GM18867 (cell line): ENCODE results near the gene SH3BP1.
"Not testable (repeated sequence)": the region's sequence is repeated elsewhere in the genome, so short reads cannot be mapped to it uniquely, and the experiment has no call there.

ENCODE experiments used
- ATAC-seq: cut with Tn5 transposase; IDR thresholded peaks from one replicate; pipeline ENCODE4 v1.9.1; 2021; ENCODE audit warnings: mild to moderate bottlenecking, moderate library complexity; ENCODE audit not compliant: unreplicated experiment

Gene SH3BP1

DNA sequence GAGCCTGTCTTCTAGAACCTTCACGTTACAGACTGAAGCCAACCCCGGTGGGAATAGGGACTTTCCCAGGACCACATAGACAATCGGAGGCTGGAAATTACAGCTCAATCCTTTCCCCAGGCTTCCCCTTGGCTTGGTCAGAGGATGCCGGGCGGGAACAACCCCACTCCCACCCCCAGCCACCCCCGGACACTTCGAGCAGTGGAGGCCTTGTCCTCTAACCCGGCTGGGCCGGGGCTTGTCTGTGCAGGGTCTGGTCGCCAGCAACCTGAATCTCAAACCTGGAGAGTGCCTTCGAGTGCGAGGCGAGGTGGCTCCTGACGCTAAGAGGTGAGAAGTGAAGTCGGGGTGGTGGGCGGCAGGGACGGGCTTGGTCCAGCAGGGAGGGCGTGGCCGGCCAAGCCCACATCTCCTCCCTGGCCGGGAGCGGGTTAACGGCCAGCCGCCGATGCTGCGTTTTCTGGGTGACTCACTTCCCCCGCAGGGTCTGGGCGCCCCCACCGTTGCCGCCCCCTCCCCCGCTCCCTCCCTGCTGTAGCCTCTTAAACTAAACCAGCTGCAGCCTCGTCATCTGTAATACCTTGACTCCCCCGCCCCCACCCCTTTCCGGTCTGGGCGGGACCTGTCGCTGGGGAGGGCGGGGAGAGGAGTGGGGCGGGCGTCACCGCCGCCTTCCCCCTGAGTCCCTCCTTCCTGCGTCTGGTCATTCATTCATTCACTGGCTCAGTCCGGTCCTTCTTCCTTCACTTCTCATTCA, 37.4 kb downstream of the SH3BP1 start:
- ATAC-seq, result peak; percentile 45

DNA sequence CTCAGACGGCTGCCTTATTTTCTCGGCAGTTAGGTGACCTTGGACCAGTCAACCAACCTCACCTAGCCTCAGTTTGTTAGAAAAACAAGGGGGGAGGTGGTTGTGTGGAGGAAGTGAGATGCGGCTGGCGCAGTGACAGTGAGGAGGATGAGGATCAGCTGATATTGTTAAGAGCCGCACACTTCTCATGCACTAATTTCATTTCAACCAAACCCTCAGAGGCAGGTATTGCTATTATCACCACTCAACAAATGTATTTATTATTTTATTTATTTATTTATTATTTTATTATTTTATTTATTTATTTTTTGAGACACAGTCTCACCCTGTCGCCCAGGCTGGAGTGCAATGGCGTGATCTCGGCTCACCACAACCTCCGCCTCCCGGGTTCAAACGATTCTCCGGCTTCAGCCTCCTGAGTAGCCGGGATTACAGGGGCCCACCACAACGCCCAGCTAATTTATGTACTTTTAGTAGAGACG, 38.1 kb downstream of the SH3BP1 start:
- ATAC-seq, result peak; percentile 13

DNA sequence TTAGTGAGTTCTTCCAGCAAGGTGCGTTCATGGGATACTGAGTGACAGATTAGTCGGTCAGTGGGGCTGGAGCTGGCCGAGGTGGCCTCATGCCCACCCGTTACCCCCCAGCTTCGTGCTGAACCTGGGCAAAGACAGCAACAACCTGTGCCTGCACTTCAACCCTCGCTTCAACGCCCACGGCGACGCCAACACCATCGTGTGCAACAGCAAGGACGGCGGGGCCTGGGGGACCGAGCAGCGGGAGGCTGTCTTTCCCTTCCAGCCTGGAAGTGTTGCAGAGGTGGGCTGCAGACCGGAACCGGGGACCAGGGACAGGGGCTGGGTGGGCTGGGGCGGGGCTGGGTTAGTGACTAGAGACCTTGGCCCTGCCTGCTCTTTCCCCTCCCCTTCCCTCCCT, 38.9 kb downstream of the SH3BP1 start:
- ATAC-seq, result no peak

DNA sequence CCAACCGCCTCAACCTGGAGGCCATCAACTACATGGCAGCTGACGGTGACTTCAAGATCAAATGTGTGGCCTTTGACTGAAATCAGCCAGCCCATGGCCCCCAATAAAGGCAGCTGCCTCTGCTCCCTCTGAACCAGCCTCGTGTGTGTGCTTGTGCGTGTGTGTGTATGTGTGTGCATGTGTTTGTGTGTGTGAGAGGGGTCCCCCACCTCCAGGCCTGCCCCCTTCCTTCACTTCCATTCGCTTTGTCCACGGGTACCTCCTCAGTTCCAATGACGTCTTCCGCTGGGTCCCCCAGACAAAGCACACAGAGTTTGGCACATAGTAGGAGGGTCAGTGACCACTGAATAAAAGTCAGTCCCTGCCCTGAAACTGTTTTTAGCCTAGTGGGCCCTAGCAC, 40.2 kb downstream of the SH3BP1 start:
- no peak for ATAC-seq

DNA sequence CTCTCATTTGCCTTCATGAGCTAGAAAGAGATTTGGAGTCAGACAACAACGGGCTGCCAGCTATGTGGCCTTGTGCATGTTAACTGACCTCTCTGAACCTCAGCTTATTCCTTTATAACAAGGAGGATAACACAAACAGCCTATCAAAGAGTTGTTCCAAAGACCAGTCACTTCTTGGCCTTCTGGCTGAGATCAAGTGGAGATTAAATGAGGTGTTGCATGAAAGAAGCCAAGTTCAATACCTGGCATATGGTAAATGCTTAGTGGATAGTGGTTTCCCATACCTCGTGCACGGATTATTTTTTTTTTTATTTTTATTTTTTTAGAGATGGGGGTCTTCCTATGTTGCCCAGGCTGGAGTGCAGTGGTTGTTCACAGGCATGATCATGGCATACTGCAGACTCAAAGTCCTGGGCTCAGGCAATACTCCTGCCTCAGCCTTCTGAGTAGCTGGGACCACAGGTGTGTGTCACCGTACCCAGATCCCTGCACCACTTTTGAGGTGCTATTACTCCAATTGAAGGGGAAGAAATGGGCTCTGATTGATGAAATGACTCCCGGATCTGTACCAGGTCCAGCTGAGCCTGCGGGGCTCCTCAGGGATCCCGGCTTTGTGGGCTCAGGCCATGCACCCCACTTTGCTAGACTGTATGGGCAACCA, 40.9 kb downstream of the SH3BP1 start:
- ATAC-seq, result no peak

DNA sequence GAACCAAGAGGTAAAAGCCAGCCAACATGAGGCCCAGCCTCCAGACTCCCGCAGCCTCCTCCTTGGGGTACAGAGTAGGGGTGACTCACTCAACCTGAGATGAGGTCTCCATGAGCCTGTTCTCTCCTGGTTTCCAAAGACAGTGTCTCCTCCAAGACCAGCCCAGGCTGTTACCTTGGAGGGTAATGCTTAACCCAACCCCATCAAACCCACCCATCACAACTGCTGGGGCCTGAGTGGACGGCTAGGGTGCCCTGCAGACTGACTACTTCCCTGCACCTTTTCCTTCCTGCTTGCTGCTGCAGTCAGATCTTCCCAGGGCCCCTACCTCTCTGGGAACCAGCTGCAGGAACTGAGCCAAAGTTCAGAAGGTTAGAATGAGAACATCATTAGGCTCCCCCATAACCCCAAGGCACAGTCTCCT, 41.5 kb downstream of the SH3BP1 start:
- no peak for ATAC-seq

DNA sequence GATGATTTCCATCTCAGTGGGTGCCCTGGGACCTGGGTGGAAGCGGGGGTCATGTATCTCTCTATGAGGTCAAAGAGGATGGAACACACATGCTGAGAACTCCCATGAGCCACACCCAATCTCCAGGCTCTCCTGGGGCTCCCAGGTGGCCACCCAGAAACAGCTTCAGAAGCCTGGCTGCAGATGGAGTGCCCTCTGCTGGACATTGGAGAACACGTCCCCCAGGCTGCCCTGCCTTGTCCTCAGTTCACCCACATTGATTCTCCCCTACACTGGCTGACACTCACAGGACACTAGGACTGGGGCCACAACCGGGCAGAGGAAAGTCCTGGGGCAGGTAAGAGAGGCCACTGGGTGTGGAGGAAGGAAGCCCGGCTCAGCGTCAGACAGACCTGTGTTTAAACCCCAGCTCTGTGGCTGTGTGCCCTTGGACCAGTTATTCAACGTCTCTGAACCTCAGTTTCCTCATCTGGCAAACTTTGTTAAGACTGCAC, 42.1 kb downstream of the SH3BP1 start:
- no peak for ATAC-seq

DNA sequence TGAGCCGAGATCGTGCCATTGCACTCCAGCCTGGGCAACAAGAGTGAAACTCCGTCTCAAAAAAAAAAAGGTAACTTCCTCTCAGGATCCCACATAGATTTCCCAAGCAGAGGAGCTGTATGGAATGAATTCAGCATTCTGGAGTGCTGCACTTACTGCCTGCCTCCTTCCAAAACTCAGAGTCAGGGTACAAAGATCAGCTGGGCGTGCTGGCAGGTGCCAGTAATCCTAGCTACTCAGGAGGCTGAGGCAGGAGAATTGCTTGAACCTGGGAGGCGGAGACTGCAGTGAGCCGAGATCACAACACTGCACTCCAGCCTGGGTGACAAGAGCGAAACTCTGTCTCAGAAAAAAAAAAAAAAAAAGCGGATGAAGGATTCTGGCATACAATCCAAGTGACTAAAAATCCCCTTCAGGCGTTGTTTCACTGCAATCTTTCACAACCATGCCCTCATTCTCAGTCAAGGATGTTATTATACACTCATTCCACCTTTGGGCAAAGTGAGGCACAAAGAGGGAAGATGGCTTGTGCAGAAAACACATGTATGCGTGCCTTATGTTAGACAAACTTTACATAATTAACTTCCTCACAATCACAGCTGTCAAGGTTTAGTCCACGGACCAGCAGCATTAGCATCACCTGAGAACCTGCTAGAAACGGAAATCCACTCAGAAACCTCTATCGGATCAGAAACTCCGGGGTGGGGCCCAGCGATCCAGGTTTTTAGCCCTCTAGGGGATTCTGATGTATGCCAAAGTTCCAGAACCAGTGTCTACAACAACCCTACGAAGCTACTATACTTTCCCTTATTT, 45.5 kb downstream of the SH3BP1 start:
- ATAC-seq, result no peak

DNA sequence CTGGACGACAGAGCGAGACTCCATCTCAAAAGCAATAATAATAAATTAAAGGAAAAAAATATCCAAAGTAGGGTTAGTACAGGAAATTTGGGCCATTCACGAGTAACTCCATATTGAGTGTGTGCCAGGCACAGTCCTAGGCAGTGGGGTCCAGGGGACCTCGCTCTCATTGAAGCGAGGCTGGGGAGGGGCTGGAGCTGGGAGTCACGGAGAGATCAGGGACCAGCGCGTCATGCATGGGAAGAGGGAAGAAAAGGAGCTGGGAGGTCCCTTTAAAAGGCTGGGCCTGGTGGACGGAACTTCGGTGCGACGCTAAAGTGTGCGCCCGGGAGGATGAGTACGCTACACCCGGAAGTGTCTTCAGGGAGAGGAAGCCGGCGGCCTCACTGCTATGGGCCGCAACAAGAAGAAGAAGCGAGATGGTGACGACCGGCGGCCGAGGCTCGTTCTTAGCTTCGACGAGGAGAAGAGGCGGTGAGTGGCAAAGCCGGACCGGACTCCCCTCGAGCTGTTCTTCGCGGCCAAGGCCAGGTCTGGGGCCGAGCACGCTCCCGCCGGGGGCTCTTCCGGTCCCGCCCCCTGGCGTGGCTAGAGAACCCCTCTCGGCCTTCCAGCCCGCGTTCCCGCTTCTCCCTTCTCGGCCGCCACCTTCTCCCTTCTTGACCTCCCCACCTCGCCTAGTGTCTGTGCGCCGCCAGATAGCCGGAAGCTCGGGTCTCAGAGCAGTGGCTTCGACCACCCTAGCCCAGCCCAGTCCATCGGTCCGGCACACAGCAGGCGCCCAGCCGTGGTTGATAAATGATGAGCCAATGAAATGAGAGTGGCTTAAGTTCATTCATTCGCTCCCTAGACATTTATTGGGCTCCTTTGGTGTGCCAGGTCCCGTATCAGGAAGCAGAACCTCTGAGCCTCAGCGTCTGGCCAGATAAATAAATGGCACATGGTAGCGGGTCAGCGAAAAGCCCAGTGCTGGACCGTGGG, 46.8 kb downstream of the SH3BP1 start, which contains the start of gene NOL12:
NOL12 (plus strand) TSS at position 342 of the 981 bp plus-strand sequence; CDS start at position 392, 50 bp downstream.
- peak; percentile 71 for ATAC-seq

DNA sequence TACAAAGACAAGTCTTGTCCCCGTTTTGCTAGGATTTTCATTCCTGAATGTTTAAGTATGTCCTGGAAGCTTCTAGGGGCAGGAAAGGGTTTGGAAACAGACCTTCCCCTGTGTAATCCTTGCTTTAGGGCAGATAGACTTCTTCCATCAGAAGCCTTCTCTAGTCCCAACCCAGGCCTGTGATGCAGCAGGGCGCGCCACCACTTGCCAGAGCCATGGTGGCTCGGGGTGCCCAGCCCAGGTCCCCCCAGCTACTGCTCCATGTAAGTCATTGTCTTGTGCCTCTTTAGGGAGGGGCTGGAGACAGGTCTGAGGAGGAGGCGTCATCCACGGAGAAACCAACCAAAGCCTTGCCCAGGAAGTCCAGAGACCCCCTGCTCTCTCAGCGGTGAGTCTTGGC, 50.9 kb downstream of the SH3BP1 start:
- no peak for ATAC-seq

DNA sequence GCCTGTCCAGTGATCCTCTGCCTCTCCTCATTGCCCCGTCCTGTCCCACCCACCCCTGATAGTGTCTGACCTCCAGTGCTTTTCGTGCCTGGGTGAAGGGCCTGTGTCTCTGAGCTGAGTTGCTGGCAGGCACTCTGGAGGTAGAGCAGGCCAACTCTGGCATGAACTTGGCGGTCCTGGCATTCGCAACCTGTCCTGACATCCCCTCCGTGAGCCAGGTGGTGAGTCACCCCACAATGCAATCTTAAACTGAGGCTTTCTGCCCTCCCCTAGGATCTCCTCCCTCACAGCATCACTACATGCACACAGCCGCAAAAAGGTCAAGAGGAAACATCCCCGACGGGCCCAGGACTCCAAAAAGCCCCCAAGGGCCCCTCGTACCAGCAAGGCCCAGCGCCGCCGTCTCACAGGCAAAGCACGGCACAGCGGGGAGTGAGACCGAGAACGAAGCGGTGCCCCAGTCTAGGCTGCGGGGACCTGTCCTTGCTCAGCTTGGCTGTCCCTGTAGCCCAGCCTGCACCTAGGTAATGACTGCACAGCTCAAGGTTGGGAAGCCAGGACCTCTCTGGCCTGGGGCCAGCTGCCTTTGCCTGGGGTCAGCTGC, 51.5 kb downstream of the SH3BP1 start:
- ATAC-seq, result no peak

DNA sequence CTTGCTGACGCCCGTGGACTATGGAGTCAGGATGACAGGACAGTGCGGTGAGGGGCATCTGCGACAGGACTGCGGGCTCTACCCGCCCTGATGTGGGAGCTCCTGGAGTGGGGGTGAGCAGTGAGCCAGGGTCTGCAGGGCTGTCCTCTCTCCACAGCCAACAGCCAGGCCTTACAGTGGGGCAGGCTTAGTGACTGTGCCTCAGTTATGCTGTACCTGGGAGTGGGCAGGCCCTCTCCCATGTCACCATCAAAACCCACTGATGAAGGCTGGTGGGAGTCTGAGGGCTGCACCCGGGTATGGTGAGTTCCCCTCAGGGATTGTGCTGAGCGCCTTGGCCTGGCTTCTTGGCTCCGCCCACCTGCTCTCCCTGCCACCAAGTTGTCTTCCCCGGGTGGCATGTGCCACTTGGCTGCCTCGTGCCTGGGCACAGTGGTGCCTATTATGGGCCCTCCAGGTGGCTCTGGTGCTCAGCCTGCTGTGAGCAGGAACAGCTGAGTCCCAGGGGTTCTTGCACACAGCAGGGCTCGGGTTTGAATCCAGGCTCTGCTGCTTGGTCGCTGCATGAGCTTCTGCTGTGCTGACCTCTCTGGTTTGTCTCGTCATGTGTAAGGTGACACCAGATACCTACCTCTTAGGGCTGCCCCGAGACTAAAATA, 53.3 kb downstream of the SH3BP1 start:
- ATAC-seq, result no peak

DNA sequence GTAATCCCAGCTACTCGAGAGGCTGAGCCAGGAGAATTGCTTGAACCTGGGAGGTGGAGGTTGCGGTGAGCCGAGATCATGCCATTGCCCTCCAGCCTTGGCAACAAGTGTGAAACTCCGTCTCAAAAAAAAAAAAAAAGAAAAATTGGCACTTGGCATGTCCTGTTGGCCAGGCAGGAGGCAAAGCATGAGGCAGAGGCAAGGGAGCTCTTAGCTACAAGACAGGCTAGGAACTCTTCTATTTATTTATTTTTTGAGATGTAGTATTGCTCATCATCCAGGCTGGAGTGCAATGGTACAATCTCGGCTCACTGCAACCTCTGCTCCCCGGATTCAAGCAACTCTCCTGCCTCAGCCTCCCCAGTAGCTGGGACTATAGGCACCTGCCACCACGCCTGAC, 54.7 kb downstream of the SH3BP1 start:
- ATAC-seq, result not testable (repeated sequence)

DNA sequence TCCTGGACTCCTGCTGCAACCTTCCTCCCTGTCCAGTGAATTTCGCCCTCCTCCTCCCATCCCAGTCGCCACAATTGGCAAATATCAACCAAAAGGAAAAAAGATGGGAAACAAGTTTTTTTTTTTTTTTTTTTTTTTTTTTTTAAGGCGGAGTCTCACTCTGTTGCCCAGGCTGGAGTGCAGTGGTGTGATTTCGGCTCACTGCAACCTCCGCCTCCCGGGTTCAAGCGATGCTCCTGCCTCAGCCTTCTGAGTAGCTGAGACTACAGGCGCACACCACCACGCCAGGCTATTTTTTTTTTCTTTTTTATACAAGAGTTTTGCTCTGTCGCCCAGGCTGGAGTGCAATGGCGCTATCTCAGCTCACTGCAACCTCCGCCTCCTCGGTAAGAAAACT, 56.8 kb downstream of the SH3BP1 start:
- not testable (repeated sequence) for ATAC-seq

DNA sequence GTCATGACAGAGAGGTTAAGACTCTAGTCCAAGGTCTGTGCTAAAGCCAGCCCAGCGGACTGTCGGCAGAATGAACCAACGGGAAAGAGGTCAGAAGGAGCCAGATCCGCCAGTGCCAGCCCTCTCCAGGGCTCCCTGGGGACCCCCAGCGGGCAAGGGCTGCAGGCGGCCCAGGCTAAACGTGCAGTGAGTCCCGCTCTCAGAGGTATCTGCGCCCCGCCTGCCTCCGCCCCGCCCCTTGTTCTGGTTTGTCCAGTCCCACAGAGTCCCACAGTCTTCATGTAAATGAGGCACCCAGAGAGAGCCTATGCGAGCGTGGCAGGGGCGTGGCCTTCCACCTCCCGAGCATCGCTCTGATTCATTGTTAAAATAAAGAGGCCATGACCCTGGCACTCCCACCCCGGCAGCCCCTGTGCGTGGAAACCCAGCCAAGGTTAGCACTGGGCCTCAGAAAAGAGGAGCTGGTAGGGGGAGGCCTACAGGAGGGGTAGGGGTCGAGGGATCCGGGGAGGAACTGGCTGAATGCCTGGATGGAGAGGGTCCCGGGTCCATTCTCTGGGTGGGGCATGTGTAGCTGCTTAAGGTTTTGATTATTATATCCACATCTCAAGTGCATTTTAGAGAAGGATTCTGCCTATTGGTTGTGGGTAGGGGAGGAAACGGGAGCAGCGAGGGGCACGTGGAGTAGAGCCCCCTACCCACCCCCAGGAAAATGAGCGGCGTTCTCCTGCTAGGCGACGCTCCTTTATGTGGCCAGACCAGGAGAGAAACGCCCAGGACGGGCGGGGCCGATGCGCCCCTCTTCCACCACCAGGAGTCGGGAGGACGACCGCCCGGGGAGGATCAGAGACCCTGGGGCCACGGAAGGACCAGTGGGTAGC, 57.4 kb downstream of the SH3BP1 start, which contains the start of gene TRIOBP:
TRIOBP (plus strand) TSS at position 392 of the 881 bp plus-strand sequence. CDS start 4,318 bp downstream, outside the sequence.
- no peak for ATAC-seq

DNA sequence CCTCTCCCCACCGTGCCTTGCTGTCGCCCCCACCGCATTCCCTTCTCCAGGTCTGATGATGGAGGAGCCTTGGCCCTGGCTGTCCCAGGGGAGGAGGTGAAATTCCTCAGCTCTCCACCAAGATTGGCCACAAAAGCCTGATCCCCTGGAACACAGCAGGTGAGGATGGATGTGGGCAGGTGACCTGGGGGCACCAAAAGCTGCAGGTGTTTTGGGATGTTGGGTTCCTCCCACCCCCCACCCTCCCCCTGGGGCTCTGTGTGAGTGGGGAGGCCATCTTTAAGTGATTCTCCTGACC, 58.0 kb downstream of the SH3BP1 start:
- ATAC-seq, result no peak

DNA sequence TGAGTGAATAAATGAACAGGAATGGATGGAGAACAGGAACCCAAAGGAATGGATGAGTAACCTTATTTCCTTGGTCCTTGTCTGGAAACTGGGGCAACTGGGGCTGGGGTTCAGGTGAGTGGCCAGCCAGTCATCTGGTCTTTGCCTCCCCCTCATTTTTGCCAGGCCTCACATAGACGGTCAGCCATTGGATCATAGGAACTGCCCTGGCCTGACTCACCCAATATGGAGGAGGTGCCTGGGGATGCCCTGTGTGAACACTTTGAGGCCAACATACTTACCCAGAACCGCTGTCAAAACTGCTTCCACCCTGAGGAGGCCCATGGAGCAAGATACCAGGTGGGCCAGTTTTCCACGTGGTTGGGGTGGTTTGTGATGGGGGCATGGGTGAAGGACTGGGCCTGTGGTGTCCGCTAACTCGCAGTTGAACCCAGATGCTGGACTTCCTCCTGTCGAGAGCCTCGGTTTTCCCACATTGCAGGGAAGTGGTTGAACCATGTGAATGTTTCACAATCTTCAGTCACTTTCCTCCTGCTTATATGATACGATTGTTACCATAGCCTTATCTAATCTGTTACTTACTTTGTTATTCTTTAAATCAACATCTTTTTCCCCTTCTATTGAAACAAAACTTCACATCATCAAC, 61.8 kb downstream of the SH3BP1 start:
- no peak for ATAC-seq

DNA sequence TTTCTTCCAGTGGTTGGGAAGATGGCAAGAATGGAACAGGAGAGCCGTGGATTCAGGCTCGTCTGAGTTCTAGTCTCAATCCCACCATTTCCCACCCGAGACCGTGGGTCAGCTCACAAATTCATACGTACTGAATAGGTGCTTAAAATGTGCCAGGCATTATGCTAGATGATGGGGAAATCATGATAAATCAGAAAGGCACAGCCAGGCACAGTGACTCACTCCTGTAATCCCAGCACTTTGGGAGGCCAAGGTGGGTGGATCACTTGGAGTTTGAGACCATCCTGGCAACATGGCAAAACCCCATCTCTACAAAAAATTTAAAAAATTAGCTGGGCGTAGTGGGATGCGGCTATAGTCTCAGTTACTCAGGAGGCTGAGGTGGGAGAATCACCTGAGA, 64.4 kb downstream of the SH3BP1 start:
- no peak for ATAC-seq
